ENCODE data around the gene NR4A1. TPM values are rescaled to one million over a fixed set of nuclear protein-coding genes. Genes with fewer than 3 reads are reported as not detected.

NR4A1 gene
- polyA plus RNA-seq, 3 donors = 10.0 to 52.2 (median 14.2) TPM

- no peak for DNase-seq (ENCODE audit: low read depth in 3 of 3, low spot score in 2 of 3)
These were observed 35.7 kb upstream of the NR4A1 start for GRCh38 chr12:52015532-52016041.

GRCh38 chr12:52018433-52019112 is 32.7 kb upstream of the NR4A1 start:
- no peak for DNase-seq (ENCODE audit: low read depth in 3 of 3, low spot score in 2 of 3)

DNA sequence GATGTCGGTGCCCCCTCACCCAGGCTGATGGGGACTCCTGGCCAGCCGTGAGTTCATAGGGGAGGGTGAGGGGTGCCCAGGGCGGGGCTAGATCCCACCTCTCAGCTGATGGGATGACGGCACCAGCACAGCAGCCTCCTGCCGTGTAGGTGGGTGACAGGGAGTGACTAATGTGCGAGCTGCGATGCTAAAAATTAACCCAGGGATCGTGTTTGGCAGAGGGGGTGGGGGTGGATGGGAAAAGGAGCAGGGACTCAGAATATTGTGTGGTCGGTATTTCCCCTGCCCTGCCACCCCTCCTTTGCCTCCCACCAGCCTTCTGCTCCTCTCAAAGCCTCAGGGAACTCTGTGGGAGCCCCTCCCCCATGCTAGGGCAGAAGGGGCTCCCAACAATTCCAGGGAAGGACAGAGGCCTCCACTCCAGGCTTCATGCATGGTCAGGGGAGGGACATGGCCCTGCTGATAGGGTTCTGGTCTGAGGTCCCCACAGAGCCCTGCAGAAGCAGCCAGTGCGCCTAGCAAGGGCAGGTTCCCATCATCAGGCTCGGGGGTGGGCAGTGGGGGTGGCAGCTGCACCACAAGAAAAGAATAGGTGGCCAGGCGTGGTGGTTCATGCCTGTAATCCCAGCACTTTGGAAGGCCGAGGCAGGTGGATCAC is 32.0 kb upstream of the NR4A1 start:
- no peak for DNase-seq (ENCODE audit: low read depth in 3 of 3, low spot score in 2 of 3)

- DNase-seq (ENCODE audit: low read depth in 3 of 3, low spot score in 2 of 3) = no peak
These were observed 30.5 kb upstream of the NR4A1 start for GRCh38 chr12:52020539-52021336.

DNA sequence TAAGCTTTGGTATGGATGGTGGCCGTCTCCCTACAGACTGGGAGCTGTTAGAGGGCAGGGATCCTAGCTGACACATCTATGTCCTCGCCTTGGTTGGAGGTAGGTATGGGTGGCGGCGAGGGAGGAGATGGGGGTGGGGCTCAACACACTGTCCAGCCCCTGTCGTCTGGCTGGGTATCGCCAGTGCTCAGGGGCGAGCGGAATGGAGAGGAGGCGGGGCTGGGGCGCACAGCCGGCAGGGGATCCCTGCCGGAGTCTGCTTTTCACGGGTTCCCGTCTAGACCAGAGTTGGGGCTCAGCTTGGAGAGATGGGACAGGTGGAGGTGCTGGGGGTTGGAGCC is 28.4 kb upstream of the NR4A1 start:
- DNase-seq (ENCODE audit: low read depth in 3 of 3, low spot score in 2 of 3) = no peak

DNA sequence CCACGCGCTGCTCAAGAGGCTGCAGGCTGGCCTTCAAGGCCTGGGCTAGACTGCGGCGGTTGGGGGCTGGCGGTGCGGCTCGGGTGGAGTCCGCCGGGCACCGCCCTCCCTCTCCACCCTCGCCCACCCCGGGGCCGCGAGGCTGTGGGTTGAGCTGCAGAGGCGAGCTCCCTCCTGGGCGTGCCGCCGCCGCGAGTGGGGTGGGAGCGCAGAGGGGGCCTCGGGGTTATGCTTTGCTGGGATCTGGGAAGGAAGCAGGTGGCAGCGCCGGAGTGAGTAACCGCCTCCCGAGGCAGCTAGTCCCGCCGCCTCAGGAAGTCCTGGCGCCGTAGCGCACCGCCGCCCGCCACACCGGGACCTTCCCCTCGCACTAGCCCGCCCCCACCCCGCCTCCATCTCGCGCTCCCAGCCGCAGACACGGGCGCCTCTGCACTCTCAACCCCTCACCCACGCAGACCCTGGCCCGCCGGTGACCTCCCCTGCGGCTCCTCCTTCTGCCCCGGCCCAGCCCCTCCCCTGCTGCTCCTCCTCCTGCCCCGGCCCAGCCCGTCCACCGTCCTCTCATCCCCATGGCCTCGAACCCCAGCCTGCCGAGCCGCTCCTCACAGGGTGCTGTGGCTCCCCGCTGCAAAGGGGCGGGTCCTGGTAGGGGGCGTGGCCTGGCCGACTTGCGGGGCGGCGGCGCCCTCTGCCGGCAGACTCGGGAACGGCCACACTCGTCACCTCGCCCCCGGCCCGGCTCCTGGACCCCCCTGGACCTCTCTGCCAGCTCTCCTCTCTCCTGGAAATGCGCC is 27.9 kb upstream of the NR4A1 start:
- no peak for DNase-seq (ENCODE audit: low read depth in 3 of 3, low spot score in 2 of 3)

DNA sequence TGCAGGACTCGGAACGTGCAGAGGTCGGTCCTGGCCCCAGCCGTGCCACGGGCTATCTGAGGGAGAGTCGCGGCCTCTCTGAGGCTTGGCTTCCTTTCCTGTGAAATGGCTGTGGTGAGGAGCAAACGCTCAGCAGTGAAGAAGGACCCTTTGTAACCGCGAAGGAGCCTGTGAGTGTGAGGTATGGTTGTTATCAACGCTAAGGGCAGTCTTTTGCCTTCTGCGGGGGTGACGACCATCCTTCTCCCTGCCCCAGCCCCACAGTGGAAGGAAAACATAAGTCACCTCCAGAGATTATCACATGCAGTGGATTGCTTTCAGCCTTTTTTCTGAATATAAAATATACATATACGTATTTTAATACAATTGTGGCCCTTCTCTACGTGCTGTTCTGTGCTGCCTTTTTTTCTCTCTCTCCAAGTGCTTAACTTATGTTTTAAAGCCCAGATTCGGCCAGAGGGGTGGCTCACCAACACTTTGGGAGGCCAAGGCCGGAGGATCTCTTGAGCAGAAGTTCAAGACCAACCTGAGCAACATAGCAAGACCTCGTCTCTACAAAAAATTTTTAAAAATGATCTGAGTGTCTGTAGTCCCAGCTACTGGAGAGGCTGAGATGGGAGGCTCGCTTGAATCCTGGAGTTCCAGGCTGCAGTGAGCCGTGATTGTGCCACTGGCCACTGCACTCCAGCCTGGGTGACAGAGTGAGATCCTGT is 27.1 kb upstream of the NR4A1 start:
- DNase-seq (ENCODE audit: low read depth in 3 of 3, low spot score in 2 of 3) = no peak

DNA sequence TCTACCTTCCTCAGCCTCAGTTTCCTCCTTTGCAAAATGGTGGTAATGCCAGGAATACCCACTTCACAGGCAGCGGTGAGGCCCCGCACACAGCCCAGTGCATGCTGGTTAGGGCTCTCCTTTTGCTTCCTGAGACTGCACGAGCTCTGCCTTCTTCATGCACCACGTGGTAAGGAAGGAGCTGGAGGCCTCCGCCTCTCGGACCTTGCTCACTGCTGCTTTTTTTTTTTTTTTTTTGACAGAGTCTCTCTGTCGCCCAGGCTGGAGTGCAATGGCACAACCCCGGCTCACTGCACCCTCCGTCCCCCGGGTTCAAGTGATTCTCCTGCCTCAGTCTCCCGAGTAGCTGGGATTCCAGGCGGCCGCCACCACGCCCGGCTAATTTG is 26.4 kb upstream of the NR4A1 start:
- no peak for DNase-seq (ENCODE audit: low read depth in 3 of 3, low spot score in 2 of 3)

DNA sequence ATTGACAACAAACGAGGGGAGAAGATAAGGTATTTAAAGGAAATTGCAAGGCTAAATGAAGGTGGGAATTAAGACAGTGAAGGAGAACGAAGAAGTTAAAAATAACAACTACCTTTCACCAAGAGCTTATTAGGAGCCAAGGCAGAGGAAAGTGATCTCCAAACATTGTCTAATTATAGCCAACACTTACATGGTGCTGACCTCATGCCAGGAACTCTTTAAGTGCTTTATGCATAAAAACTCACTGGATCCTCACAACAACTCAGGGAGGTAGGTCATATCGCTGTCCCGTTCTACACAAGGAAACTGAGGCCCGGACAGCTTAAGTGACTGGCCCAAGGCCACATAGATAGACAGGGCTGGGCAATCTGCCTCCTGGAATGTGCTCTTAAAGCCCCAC is 25.0 kb upstream of the NR4A1 start:
- DNase-seq (ENCODE audit: low read depth in 3 of 3, low spot score in 2 of 3) = no peak

DNA sequence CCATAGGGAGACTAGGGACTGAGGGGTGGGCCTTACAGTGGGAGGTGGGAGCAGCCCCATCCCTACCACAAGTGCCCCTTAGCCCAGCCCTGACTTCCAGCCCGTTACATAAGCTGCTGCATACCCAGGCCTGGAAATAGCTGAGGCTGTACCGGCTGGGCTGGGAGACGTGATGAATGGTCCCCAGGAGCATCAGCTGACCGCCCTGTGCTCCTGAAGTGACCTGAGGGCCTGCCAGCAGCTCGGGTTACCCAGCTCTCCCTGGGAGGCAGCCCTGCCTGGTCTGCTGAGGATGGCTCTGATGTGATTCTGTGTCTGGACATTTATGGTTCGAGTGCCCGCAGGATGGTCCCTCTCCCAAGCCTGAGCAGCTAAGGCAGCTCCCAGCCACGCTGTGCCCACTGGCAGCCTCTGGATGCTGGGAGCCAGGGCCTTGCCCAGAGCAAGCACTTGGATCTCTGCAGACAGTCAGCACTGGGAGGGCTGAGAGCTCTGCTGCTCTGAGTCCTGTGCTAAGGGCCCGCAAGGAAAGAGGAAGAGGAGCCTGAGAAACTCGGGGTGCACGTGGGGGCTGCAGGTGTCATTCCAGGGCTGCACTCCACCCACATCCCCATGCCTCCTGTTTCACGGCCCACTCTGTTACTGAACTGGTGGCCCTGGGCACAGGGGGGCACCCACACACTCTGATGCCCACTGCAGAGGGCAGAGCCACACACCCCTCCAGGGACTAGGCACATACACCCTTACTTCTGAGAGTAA is 24.0 kb upstream of the NR4A1 start:
- DNase-seq (ENCODE audit: low read depth in 3 of 3, low spot score in 2 of 3) = no peak

GRCh38 chr12:52029685-52030084 is 21.6 kb upstream of the NR4A1 start:
- no peak for DNase-seq (ENCODE audit: low read depth in 3 of 3, low spot score in 2 of 3)

GRCh38 chr12:52032446-52032803 is 18.8 kb upstream of the NR4A1 start:
- DNase-seq (ENCODE audit: low read depth in 3 of 3, low spot score in 2 of 3) = no peak

DNA sequence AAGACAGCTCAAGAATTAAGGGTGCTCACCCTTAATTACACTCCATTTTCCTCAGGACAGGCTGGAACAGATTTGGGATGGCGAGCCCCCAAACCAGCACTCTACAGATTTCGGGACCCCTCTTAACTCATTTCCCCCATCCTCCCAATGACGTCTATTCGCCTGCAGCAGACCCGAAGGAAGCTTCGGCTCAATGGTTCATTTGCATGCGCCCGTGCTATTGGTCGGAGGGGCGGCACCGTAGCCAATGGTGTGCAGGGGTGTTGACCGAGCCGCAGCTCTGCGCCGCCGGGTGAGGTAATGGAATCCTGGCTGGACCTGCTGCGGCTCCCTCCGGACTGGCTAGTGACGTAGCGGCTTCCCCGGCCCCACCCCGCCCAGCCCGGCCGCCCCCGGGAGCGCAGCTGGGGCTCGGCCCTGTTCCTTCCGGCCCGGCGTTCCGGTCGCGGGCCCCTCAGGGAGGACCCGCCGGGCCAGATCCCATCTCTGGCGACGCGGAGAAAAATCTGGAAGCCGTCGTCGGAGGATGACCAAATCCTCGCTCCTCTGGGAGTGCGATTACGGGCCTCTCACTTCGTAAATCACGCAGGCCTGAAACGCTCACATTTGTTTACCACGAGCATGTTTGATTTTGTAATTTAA is 18.3 kb upstream of the NR4A1 start:
- peak; percentile 86 to 91 (median 88) for DNase-seq (ENCODE audit: low read depth in 3 of 3, low spot score in 2 of 3)

DNA sequence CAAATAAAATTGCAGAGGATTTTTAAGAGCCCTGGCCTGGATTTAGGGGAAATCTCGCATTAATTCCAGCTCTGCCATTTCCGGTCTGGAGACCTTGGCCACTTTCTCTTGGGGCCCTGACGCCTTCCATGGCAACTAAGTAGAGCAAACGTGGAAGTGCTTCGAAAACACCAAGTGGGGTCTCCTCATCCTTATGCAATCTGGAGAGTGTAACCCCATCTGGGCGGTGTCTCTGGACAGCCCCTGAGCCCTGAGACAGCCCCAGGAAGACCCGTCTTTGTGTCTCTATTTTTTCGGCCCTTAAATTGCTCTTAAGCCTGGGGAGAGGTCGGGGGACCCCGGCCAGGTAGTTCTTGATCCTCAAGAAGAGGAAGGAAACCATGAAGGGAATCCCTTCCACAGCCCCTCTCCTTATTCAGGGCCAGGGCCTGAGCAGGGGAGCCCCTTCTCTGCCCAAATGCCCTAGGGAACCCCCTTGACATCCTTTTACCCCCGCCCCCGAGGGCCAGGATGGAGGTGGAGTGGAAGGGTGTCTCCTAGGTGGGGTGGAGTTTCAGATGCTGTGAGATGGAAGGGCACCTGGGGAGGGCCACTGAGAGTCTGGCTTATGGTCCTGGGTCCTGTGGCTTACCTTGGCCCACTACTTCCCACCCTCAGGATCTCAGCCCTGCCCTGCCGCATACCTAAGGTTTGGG is 17.6 kb upstream of the NR4A1 start:
- DNase-seq (ENCODE audit: low read depth in 3 of 3, low spot score in 2 of 3) = no peak

GRCh38 chr12:52035190-52035589 is 16.1 kb upstream of the NR4A1 start:
- DNase-seq (ENCODE audit: low read depth in 3 of 3, low spot score in 2 of 3) = no peak

- no peak for DNase-seq (ENCODE audit: low read depth in 3 of 3, low spot score in 2 of 3)
These were observed 15.3 kb upstream of the NR4A1 start for GRCh38 chr12:52035926-52036325.

DNA sequence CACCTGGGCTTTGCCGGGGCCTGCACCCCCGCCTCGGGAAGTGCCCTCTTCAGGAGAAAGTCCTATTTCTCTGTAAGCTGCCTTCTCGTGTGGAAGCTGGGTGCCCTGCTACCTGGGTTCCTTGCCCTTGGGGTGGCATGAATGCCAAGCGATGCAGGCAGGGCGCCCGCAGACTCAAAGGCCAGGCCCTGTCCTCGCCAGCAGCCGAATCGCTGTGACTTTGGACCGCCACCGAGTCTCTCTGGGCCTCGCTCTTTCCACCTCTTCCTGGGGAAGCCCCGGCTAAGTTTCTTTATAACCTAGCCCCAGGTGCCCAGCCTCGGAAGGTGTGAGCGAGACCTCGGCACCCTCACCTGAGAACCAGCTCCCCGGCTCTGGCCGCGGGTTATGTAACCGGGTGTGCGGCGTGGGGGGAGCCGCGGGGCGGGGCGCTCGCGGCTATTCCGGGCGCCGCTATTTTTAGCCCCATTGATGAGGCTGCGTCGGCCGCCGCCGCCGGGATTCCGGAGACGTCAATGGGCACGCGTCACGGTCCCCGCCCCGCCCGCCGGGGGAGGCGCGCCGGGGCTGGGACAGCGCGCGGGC is 14.6 kb upstream of the NR4A1 start:
- no peak for DNase-seq (ENCODE audit: low read depth in 3 of 3, low spot score in 2 of 3)

DNA sequence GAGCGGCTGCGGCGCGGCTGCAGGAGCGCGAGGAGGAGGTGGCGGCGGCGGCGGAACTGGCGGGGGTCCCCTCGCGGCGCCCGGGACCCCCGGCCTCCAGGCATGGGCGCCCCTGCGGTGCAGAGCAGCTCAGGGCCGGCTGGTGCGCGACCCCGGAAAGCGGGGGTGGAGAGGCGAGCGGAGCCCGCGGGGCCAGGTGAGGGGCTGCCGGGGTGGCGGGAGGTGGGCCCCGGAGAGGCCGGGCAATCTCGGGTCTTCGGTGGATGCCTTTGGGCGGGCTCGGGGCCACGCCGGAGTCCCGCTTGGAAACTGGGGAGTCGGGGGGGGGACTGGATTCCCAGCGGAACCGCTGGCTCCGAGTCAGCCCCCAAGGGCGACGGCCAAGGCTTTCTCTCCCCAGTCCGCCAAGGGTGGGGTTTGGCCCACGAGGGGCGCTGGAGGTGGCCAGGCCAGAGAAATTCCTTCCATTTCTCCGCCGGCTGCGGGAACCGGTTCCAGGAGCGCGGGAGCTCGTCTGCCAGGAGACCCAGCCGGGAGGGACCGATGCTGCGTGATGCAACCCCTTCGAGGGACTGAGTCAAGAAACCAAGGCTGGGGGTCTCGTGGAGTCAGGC is 13.9 kb upstream of the NR4A1 start:
- DNase-seq (ENCODE audit: low read depth in 3 of 3, low spot score in 2 of 3) = no peak

Data from right renal cortex interstitium (tissue), 3 donors.